Mesenchymal stem cell (in vitro differentiated cells and primary cell): Measurements from ENCODE around the gene ADARB2.
"Not testable (repeated sequence)": the region's sequence is repeated elsewhere in the genome, so short reads cannot be mapped to it uniquely, and the experiment has no call there.

Experiments used
- DNase-seq: peaks from one replicate; pipeline ENCODE4 v3.0.0-alpha.2; 2013
- H2AFZ ChIP-seq: one replicate; pipeline ENCODE4 v1.6.1; 2013; ENCODE audit warnings: low read depth, mild to moderate bottlenecking, control low read depth, inconsistent platforms, low read length, moderate library complexity
- H2AK5ac ChIP-seq: 2 replicates; pipeline ENCODE4 v1.6.1; 2013; ENCODE audit warnings: low read length, moderate library complexity, mild to moderate bottlenecking, inconsistent platforms; ENCODE audit not compliant: severe bottlenecking
- H2BK120ac ChIP-seq: one replicate; pipeline ENCODE4 v1.6.1; 2013; ENCODE audit warnings: low read depth, mild to moderate bottlenecking, inconsistent platforms, low read length, moderate library complexity
- H2BK12ac ChIP-seq, 2 experiments: one replicate each; pipeline ENCODE4 v1.6.1; 2013; ENCODE audit warnings: inconsistent platforms in 2 of 2, low read length in 2 of 2, mild to moderate bottlenecking in 2 of 2, moderate library complexity in 2 of 2, control low read depth in 1 of 2
- H2BK15ac ChIP-seq: one replicate; pipeline ENCODE4 v1.6.1; 2013; ENCODE audit warnings: mild to moderate bottlenecking, low read depth, inconsistent platforms; ENCODE audit not compliant: poor library complexity, severe bottlenecking
- H2BK5ac ChIP-seq: 2 replicates; pipeline ENCODE4 v1.6.1; 2013; ENCODE audit warnings: low read depth, mild to moderate bottlenecking, low read length, control low read depth, inconsistent platforms; ENCODE audit not compliant: poor library complexity, severe bottlenecking
- H3K14ac ChIP-seq, 2 experiments: one replicate each; pipeline ENCODE4 v1.6.1; 2013; ENCODE audit warnings: inconsistent platforms in 2 of 2, low read length in 2 of 2, control low read depth in 1 of 2, mild to moderate bottlenecking in 1 of 2, moderate library complexity in 1 of 2
- H3K18ac ChIP-seq, 2 experiments: one replicate each; pipeline ENCODE4 v1.6.1; 2013; ENCODE audit warnings: inconsistent platforms in 2 of 2, low read length in 2 of 2, control low read depth in 1 of 2, low read depth in 1 of 2, mild to moderate bottlenecking in 1 of 2
- H3K23ac ChIP-seq, 2 experiments: one replicate each; pipeline ENCODE4 v1.6.1; 2013; ENCODE audit warnings: inconsistent platforms in 2 of 2, low read length in 2 of 2, mild to moderate bottlenecking in 2 of 2, moderate library complexity in 2 of 2, control low read depth in 1 of 2
- H3K27ac ChIP-seq: 2 replicates; pipeline ENCODE4 v1.5.1; 2013; ENCODE audit warnings: mild to moderate bottlenecking, moderate library complexity, low read length, control low read depth, inconsistent platforms; ENCODE audit not compliant: poor library complexity, severe bottlenecking
- H3K27me3 ChIP-seq, 2 experiments: 2 replicates each; pipeline versions ENCODE4 v1.6.1 to v1.7.0; 2013; ENCODE audit warnings: low read length in 2 of 2, mild to moderate bottlenecking in 2 of 2, moderate library complexity in 2 of 2, control low read depth in 1 of 2, inconsistent platforms in 1 of 2; ENCODE audit not compliant: control insufficient read depth in 1 of 2, insufficient read depth in 1 of 2
- H3K36me3 ChIP-seq, 2 experiments: 2 replicates each; pipeline versions ENCODE4 v1.6.1 to v1.7.0; 2013; ENCODE audit warnings: low read length in 2 of 2, control low read depth in 1 of 2, inconsistent platforms in 1 of 2, low read depth in 1 of 2, mild to moderate bottlenecking in 1 of 2; ENCODE audit not compliant: insufficient read depth in 2 of 2, control insufficient read depth in 1 of 2
- H3K4ac ChIP-seq, 2 experiments: one replicate each; pipeline ENCODE4 v1.6.1; 2013; ENCODE audit warnings: inconsistent platforms in 2 of 2, low read length in 2 of 2, mild to moderate bottlenecking in 2 of 2, moderate library complexity in 2 of 2, control low read depth in 1 of 2, low read depth in 1 of 2
- H3K4me1 ChIP-seq: 2 replicates; pipeline ENCODE4 v1.6.1; 2013; ENCODE audit warnings: low read depth, low read length, control low read depth; ENCODE audit not compliant: control insufficient read depth, insufficient read depth
- H3K4me2 ChIP-seq: 2 replicates; pipeline ENCODE4 v1.6.1; 2013; ENCODE audit warnings: low read length, mild to moderate bottlenecking, inconsistent platforms; ENCODE audit not compliant: poor library complexity, severe bottlenecking
- H3K4me3 ChIP-seq, 2 experiments: 2 replicates each; pipeline versions ENCODE4 v1.5.1 to v1.7.0; 2013; ENCODE audit warnings: low read length in 2 of 2, mild to moderate bottlenecking in 2 of 2, control low read depth in 1 of 2, low read depth in 1 of 2; ENCODE audit not compliant: insufficient read depth in 1 of 2
- H3K79me1 ChIP-seq: replicated peaks from 2 replicates; pipeline ENCODE4 v1.6.1; 2013; ENCODE audit warnings: mild to moderate bottlenecking, control low read depth, low read length, inconsistent platforms; ENCODE audit not compliant: poor library complexity, severe bottlenecking
- H3K9ac ChIP-seq: 2 replicates; pipeline ENCODE4 v1.7.0; 2013; ENCODE audit warnings: mild to moderate bottlenecking, low read length, moderate library complexity
- H3K9me3 ChIP-seq: 2 replicates; pipeline ENCODE4 v1.7.0; 2013; ENCODE audit warnings: mild to moderate bottlenecking, low read length; ENCODE audit not compliant: control insufficient read depth
- H4K8ac ChIP-seq: one replicate; pipeline ENCODE4 v1.6.1; 2013; ENCODE audit warnings: inconsistent platforms, mild to moderate bottlenecking, low read length, moderate library complexity
- H4K91ac ChIP-seq: one replicate; pipeline ENCODE4 v1.6.1; 2013; ENCODE audit warnings: mild to moderate bottlenecking, low read length, inconsistent platforms
- WGBS: methylation state at CpG from one replicate; pipeline ENCODE4 v1.1.7; 2013; ENCODE audit warnings: mixed read lengths; 5-methylcytosine and 5-hydroxymethylcytosine counted together

ADARB2 gene

DNA sequence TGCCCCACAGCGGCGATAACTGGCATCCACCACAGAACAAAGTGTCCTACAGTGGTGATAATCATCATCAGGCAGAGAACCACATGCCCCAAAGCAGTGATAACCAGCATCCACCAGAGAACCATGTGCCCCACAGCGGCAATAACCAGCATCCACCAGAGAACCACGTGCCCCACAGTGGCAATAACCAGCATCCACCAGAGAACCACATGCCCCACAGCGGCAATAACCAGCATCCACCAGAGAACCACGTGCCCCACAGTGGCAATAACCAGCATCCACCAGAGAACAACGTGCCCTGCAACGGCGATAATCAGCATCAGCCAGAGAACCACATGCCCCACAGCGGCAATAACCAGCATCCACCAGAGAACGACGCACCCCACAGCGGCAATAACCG, 396.3 kb downstream of the ADARB2 start:
- H3K79me1 ChIP-seq, H3K9me3 ChIP-seq, DNase-seq, H3K36me3 ChIP-seq, H3K23ac ChIP-seq, H2BK12ac ChIP-seq, H2AFZ ChIP-seq, H3K27me3 ChIP-seq, H3K27ac ChIP-seq, H2BK5ac ChIP-seq, H4K91ac ChIP-seq, H3K4me2 ChIP-seq, H3K9ac ChIP-seq, H2AK5ac ChIP-seq, H2BK120ac ChIP-seq, H3K4ac ChIP-seq, H4K8ac ChIP-seq, H3K14ac ChIP-seq, H3K4me1 ChIP-seq, H3K18ac ChIP-seq, H3K4me3 ChIP-seq, H2BK15ac ChIP-seq: not testable (repeated sequence)
- 92% methylated on average over 14 of the region's 14 CpGs for WGBS

DNA sequence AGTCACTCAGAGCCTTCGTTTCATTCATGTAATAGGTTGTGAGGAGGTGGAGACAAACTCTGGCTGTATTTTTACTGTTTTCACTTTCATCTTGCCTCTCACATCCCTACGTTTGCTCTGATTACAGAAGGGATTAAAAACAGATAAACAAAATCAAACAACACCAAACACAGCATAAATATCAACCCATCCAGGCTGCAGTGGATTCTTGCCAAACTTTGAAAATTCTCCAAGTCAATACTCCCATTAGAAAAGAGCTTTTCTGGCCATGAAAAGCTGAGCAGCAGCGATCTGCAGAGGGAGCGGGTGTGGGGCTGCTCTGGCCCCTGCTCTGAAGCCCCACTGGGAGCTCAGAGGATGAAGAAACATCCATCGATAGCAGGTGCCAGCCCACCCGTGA, 397.9 kb downstream of the ADARB2 start:
- 92% methylated on average over 5 of the region's 6 CpGs for WGBS
- H4K91ac ChIP-seq, result no peak overlapping the region

DNA sequence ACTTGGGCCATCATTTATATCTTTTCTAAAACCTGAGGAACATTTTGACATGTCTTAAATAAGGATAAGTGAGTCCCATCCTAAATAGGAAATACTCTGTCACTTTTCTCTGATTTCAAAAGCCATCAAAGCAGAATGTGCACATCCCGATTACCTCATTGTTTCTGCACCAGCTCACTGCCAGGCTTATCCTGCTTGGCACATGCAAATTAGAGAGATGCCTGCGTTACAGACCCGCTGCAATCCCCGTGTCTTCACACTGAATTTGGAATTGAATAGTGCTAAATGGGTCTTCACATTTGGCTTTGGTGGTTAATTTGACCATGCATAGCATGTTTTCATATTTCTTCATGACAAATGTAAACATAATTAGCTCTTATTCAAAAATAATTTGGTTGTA, 401.7 kb downstream of the ADARB2 start:
- Histone ChIP-seq H3K36me3 (no peaks in the 10 kb centered on the region), H3K23ac (no peak overlapping the region), H3K79me1 (no peaks in the 10 kb centered on the region), H3K9ac (no peak overlapping the region), H3K14ac (no peak overlapping the region), H2AK5ac (no peak overlapping the region), H2BK120ac (no peak overlapping the region), H3K27ac (no peak overlapping the region), H2BK15ac (no peak overlapping the region), H3K4me1 (peaks cover 1% of the 10 kb centered on the region), H2AFZ (no peak overlapping the region), H3K4me3 (no peak overlapping the region), H4K91ac (no peak overlapping the region), H4K8ac (no peak overlapping the region), H3K27me3 (peaks cover 0 to 3% of the 10 kb centered on the region in 2 experiments), H3K9me3 (no peaks in the 10 kb centered on the region), H2BK12ac (no peak overlapping the region), H2BK5ac (no peak overlapping the region), H3K18ac (no peak overlapping the region), H3K4ac (no peak overlapping the region), H3K4me2 (no peak overlapping the region)
- no peak for DNase-seq
- 58% methylated on average over 4 of the region's 4 CpGs for WGBS

More for the DNA sequence above, 397.9 kb downstream of the ADARB2 start:
- H3K23ac ChIP-seq, result no peak overlapping the region
- H2AK5ac ChIP-seq, result no peak overlapping the region
- DNase-seq, result no peak
- peaks cover 0 to 8% of the 10 kb centered on the region in 2 experiments for H3K27me3 ChIP-seq
- H3K14ac ChIP-seq, result no peak overlapping the region
- H3K27ac ChIP-seq, result no peak overlapping the region
- H3K4ac ChIP-seq, result no peak overlapping the region
- H2BK120ac ChIP-seq, result no peak overlapping the region
- no peaks in the 10 kb centered on the region for H3K36me3 ChIP-seq
- no peak overlapping the region for H4K8ac ChIP-seq
- no peak overlapping the region for H3K9ac ChIP-seq
- no peak overlapping the region for H3K4me3 ChIP-seq
- H2AFZ ChIP-seq, result no peak overlapping the region
- no peak overlapping the region for H2BK12ac ChIP-seq
- peaks cover 1% of the 10 kb centered on the region for H3K4me1 ChIP-seq
- H3K18ac ChIP-seq, result no peak overlapping the region
- no peaks in the 10 kb centered on the region for H3K9me3 ChIP-seq
- H2BK5ac ChIP-seq, result no peak overlapping the region
- H3K4me2 ChIP-seq, result no peak overlapping the region
- no peak overlapping the region for H2BK15ac ChIP-seq
- H3K79me1 ChIP-seq, result no peaks in the 10 kb centered on the region

DNA sequence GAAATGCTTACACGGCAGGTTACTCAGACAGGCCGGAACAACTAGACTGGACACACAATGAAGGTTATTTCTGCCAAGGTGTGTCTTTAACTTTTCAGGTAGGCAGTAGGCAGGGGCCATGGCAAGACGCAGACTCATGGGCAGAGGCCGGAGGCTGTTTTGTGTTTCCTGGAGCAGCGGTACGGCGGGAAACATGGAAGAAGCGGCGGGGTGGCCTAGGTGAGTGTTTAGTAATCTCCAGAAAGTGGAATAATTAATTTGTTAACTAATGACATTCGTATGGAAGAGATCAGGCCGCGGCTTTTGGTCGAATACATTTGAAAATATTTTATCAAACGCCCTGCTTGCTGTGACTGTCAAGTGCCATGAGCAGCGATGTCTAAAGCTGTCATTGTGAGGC, 403.3 kb downstream of the ADARB2 start:
- Histone ChIP-seq H2BK15ac (no peak overlapping the region), H2AK5ac (no peak overlapping the region), H2AFZ (no peak overlapping the region), H3K36me3 (no peaks in the 10 kb centered on the region), H3K27ac (no peak overlapping the region), H3K79me1 (no peaks in the 10 kb centered on the region), H4K8ac (no peak overlapping the region), H3K4ac (no peak overlapping the region), H2BK5ac (no peak overlapping the region), H3K23ac (no peak overlapping the region), H3K4me1 (no peaks in the 10 kb centered on the region), H4K91ac (no peak overlapping the region), H2BK12ac (no peak overlapping the region), H3K27me3 (peaks cover 0 to 3% of the 10 kb centered on the region in 2 experiments), H3K4me3 (no peak overlapping the region), H3K18ac (no peak overlapping the region), H3K9me3 (no peaks in the 10 kb centered on the region), H3K4me2 (no peak overlapping the region), H3K9ac (no peak overlapping the region), H2BK120ac (no peak overlapping the region), H3K14ac (no peak overlapping the region)
- WGBS, result 90% methylated on average over 15 of the region's 15 CpGs
- no peak for DNase-seq
